GM06990 (cell line): ENCODE results near the gene JARID2.
"Not testable (repeated sequence)": the region's sequence is repeated elsewhere in the genome, so short reads cannot be mapped to it uniquely, and the experiment has no call there.

Experiments used
- DNase-seq: peaks from one replicate; pipeline ENCODE4 v3.0.0-alpha.2; 2011; ENCODE audit not compliant: insufficient read length; ENCODE audit errors: extremely low read depth
- H3K27me3 ChIP-seq: replicated peaks from 2 replicates; pipeline ENCODE4 v1.6.0; 2011; ENCODE audit warnings: low read length; ENCODE audit not compliant: control insufficient read depth, insufficient read depth
- H3K36me3 ChIP-seq: 2 replicates; pipeline ENCODE4 v1.5.1; 2011; ENCODE audit warnings: low read length; ENCODE audit not compliant: control insufficient read depth, insufficient read depth
- H3K4me3 ChIP-seq: replicated peaks from 2 replicates; pipeline ENCODE4 v1.5.1; 2011; ENCODE audit warnings: low read depth, mild to moderate bottlenecking, control low read depth, low read length
- TF ChIP-seq, protein P1 (sequence below): IDR thresholded peaks from 2 replicates; pipeline ENCODE4 v1.5.1; 2011; ENCODE audit warnings: low read length, control low read depth, mild to moderate bottlenecking, inconsistent platforms; ENCODE audit not compliant: insufficient read depth, poor library complexity, severe bottlenecking

JARID2 gene

DNA sequence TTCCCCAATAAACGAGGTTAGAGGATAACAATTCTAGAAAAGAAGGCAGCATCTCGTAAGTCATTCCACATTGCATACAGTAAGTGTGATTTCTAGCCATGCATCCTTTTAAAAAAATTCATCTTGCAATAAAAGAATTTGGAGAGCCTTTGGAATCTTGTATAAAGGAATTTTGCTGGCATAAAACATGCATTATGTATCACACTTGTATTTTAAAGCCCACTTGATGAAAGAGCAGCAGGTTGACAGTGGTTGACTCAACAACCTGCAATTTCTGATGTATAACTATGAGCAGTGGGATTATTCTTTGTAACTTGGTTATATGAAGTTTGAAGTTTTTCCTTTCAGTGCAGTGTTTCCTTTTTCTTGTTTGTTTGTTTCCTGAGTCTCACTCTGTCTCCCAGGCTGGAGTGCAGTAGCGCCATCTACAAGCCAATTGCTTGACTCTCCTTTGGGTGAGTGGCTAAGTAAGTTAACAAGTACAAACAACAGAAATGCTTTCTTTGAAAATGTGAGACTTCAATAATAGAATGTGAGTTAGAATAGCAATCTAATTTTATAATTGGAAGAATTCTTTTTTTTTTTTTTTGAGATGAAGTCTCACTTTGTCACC is 39.9 kb downstream of the JARID2 start:
- DNase-seq = no peak
- Histone ChIP-seq H3K4me3 (no peak overlapping the region), H3K36me3 (no peaks in the 10 kb centered on the region; the same call in 1 of the 2 replicates), H3K27me3 (no peaks in the 10 kb centered on the region)
- TF ChIP-seq, protein P1, sequence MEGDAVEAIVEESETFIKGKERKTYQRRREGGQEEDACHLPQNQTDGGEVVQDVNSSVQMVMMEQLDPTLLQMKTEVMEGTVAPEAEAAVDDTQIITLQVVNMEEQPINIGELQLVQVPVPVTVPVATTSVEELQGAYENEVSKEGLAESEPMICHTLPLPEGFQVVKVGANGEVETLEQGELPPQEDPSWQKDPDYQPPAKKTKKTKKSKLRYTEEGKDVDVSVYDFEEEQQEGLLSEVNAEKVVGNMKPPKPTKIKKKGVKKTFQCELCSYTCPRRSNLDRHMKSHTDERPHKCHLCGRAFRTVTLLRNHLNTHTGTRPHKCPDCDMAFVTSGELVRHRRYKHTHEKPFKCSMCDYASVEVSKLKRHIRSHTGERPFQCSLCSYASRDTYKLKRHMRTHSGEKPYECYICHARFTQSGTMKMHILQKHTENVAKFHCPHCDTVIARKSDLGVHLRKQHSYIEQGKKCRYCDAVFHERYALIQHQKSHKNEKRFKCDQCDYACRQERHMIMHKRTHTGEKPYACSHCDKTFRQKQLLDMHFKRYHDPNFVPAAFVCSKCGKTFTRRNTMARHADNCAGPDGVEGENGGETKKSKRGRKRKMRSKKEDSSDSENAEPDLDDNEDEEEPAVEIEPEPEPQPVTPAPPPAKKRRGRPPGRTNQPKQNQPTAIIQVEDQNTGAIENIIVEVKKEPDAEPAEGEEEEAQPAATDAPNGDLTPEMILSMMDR = peak; percentile 8

DNA sequence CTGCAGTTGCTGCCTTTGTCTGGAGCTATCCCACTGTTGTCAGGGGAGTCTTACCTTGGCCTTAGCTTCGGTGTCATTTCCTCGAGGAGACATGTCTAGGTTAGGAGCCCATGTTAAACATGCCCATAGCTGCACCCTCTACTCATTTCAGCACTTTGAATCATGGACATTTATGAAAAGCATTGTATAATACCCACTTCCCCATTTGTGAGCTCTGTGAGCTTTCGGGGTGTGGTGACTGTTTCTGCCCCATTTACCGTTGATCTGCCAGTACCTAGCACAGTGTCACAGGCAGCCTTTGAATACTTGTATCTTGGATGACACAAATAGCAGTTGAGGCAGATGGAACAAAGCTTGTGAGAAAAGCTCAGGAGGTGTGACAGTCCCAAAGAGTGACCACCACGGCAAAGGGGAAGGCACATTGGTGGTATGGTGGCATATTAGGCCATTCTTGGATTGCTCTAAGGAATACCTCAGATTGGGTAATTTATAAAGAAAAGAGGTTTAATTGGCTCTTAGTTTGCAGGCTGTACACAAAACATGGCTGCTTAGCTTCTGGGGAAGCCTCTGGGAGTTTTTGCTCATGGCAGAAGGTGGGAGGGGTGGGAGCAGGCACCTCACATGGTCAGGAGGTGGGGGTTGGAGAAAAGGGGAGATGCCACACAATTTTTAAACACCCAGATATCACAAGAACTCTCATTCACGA is 42.0 kb downstream of the JARID2 start:
- peak; percentile 54 for DNase-seq
- Histone ChIP-seq H3K4me3 (no peak overlapping the region; the same call in 1 of the 2 replicates), H3K27me3 (no peaks in the 10 kb centered on the region), H3K36me3 (no peaks in the 10 kb centered on the region; the same call in 1 of the 2 replicates)
- TF ChIP-seq, protein P1 = no peak

DNA sequence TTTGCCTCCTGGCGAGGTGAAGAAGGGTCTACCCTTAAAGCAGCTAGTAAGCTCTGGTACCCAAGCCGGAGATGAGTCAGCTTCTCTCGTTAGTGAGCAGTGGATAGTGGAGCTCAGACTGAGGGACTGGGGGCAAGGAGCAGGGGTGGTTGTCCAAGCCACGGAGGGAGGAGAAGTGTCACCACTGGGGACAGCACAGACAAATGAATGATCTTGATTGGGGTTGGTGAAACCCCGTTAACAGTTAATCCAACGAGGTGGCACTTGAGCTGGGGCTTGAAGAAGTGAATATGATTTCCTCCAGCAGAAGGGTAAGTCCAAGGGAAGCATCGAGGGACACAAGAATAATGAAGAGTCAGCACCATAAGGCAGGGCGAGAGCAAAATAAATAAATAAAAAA is 43.0 kb downstream of the JARID2 start:
- no peak for DNase-seq
- TF ChIP-seq, protein P1 = no peak
- Histone ChIP-seq H3K4me3 (no peak overlapping the region), H3K27me3 (no peaks in the 10 kb centered on the region), H3K36me3 (no peaks in the 10 kb centered on the region; the same call in 1 of the 2 replicates)

DNA sequence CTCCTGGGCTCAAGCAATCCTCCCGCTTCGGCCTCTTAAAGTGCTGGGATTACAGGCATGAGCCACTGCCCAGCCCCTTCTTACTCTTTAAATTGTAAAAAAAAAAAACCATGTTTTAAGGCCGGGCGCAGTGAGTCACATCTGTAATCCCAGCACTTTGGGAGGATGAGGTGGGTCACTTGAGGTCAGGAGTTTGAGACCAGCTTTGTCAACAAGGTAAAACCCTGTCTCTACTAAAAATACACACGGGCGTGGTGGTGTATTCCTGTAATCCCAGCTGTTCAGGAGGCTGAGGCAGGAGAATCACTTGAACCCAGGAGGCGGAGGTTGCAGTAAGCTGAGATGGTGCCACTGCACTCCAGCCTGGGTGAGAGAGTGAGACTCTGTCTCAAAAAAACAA is 43.6 kb downstream of the JARID2 start:
- not testable (repeated sequence) for DNase-seq, H3K36me3 ChIP-seq, H3K4me3 ChIP-seq, H3K27me3 ChIP-seq

DNA sequence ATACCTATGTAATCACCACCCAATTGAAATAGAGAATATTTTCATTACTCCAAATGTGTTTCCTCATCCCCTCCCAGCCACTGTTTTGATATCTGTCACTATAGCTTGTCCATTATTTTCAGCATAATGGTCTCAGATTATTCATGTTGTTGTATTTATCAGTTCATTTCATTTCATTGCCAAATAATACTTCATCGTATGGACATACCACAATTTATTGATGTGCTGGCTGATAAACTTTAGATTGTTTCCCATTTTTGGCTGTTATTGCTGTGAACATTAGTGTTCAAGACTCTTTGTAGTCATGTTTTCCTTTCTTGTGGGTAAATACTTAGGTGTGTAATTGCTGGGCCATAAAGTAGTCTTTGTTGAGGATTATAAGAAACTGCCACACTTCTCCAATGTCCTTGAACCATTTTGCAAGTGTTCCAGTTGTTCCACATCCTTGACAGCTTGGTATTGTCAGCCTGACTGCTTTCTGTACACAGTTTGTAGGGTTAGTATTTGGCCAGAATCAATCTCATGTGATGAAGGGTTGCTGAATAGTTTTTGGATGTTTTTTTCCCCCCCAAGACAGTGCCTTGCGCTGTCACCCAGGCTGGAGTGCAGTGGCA is 44.3 kb downstream of the JARID2 start:
- H3K36me3 ChIP-seq = no peaks in the 10 kb centered on the region; the same call in 1 of the 2 replicates
- no peaks in the 10 kb centered on the region for H3K27me3 ChIP-seq
- TF ChIP-seq, protein P1 = no peak
- no peak overlapping the region for H3K4me3 ChIP-seq
- DNase-seq = no peak
